GM12891 (cell line): ENCODE data around the gene FMNL1.

Source experiments
- POLR2A ChIP-seq: IDR thresholded peaks from 2 replicates; pipeline ENCODE4 v1.6.1; 2011; ENCODE audit warnings: low read depth, low read length, control low read depth
- POLR2AphosphoS5 ChIP-seq: IDR thresholded peaks from 2 replicates; pipeline ENCODE4 v1.6.1; 2011; ENCODE audit warnings: low read depth, low read length, control low read depth
- SPI1 ChIP-seq: IDR thresholded peaks from 2 replicates; pipeline ENCODE4 v1.6.1; 2011; ENCODE audit warnings: low read depth, low read length, control low read depth

GRCh38 chr17:45289301-45290268, 67.9 kb downstream of the FMNL1 start:
- TF ChIP-seq POLR2AphosphoS5 (no peak; the same call in 1 of the 2 replicates), POLR2A (no peak), SPI1 (no peak)
